AML-193 (cell line): ENCODE measurements around the gene CDH9.

Experiments
- DNase-seq, 2 experiments: peaks; one replicate each; lab custom pipeline; 2025; lab: John Stamatoyannopoulos, UW

Gene CDH9

GRCh38 chr5:27038476-27038875 is at the start of gene CDH9:
TSS of gene CDH9 (minus strand) at chr5:27038586. CDS start at chr5:26988333, 50,253 bp downstream.
- DNase-seq: no peak

- DNase-seq: no peak
These were observed 49.4 kb upstream of the CDH9 start for GRCh38 chr5:27087747-27088146.

- no peak for DNase-seq
These were observed 45.3 kb upstream of the CDH9 start for GRCh38 chr5:27083449-27084415.

- no peak for DNase-seq
These were observed 41.8 kb upstream of the CDH9 start for GRCh38 chr5:27080147-27080546.

GRCh38 chr5:27062451-27062850 is 24.1 kb upstream of the CDH9 start:
- no peak for DNase-seq

- no peak for DNase-seq
These were observed 10.1 kb upstream of the CDH9 start for GRCh38 chr5:27048510-27048909.

GRCh38 chr5:27041372-27041771 is 3.0 kb upstream of the CDH9 start:
- DNase-seq: no peak

GRCh38 chr5:27034565-27034964 is 3.8 kb downstream of the CDH9 start:
- DNase-seq: no peak

- DNase-seq: no peak
These were observed 11.6 kb downstream of the CDH9 start for GRCh38 chr5:27026801-27027200.

- DNase-seq: no peak
These were observed 12.3 kb downstream of the CDH9 start for GRCh38 chr5:27026063-27026462.

GRCh38 chr5:27021471-27021870 is 16.9 kb downstream of the CDH9 start:
- no peak for DNase-seq

GRCh38 chr5:27020973-27021372 is 17.4 kb downstream of the CDH9 start:
- no peak for DNase-seq

GRCh38 chr5:27015758-27016157 is 22.6 kb downstream of the CDH9 start:
- DNase-seq: no peak

GRCh38 chr5:27011274-27011673 is 27.1 kb downstream of the CDH9 start:
- no peak for DNase-seq

GRCh38 chr5:27010646-27011045 is 27.7 kb downstream of the CDH9 start:
- DNase-seq: no peak

- DNase-seq: no peak
These were observed 28.9 kb downstream of the CDH9 start for GRCh38 chr5:27009540-27009915.

GRCh38 chr5:27008604-27009539 is 29.5 kb downstream of the CDH9 start:
- no peak for DNase-seq

GRCh38 chr5:27007121-27007520 is 31.3 kb downstream of the CDH9 start:
- DNase-seq: no peak

GRCh38 chr5:26986985-26987384 is 51.4 kb downstream of the CDH9 start:
- DNase-seq: no peak

- no peak for DNase-seq
These were observed 56.6 kb downstream of the CDH9 start for GRCh38 chr5:26981750-26982149.

- DNase-seq: no peak
These were observed 79.1 kb downstream of the CDH9 start for GRCh38 chr5:26959290-26959689.

- no peak for DNase-seq
These were observed 83.2 kb downstream of the CDH9 start for GRCh38 chr5:26955161-26955560.

- no peak for DNase-seq
These were observed 89.5 kb downstream of the CDH9 start for GRCh38 chr5:26948921-26949320.
